ENCODE data around the gene ZMPSTE24. TPM values are rescaled to one million over a fixed set of nuclear protein-coding genes. Genes with fewer than 3 reads are reported as not detected.

The ZMPSTE24 gene
- total and polyA plus RNA-seq, 10 of the 15 experiments (the other 5 are each of a cell fraction or from before 2014, with no cell fraction given), result 21.5 to 84.4 (median 43.6) TPM

- DNase-seq (ENCODE audit: low read depth, low spot score) (no peak), FAIRE-seq (no peak), ATAC-seq (peak; percentile 1; the same call in 1 of the 3 replicates)
- in situ Hi-C loops (cut with MboI) (no loop called here), intact Hi-C loops (cut with micrococcal nuclease; ENCODE audit: unreplicated experiment) (loop anchor here (1.0 to 10.0 kb wide), 4 partner anchors 26 to 146 kb away; partner anchors contain the start of gene RLF)
- H2AFZ ChIP-seq (ENCODE audit: control insufficient read depth, low read depth, low read length), result peak overlapping the region; percentile 98
- POLR2A ChIA-PET, result interaction anchor here (0.6 to 3.3 kb wide), 2 partner anchors 16 to 592 kb away, joined by 3 to 16 read pairs; no protein-coding TSS in a partner anchor
- SMC1A ChIA-PET (ENCODE audit: uncharacterized antibody, unreplicated experiment), result interaction anchor here (1.2 to 1.8 kb wide), 3 partner anchors 11 to 40 kb away, joined by 3 to 9 read pairs (median 5); no protein-coding TSS in a partner anchor
- H3K27me3 ChIP-seq (replicated peaks in 1 of 2; ENCODE audit: control insufficient read depth in 2 of 2, insufficient read depth in 2 of 2, low read length in 1 of 2), result no peaks in the 10 kb centered on the region
- RAD21 ChIA-PET (ENCODE audit: unreplicated experiment), result interaction anchor here (1.0 to 2.3 kb wide), 3 partner anchors 15 to 105 kb away, joined by 3 to 6 read pairs (median 6); no protein-coding TSS in a partner anchor
- peak overlapping the region; percentile 84 for H3K4me3 ChIP-seq
- TSS peak; percentile 76 for BruUV-seq (replicated peaks)
- H3K9ac ChIP-seq (ENCODE audit: control insufficient read depth, insufficient read depth, low read length), result peak overlapping the region; percentile 90
- H3K79me2 ChIP-seq (ENCODE audit: control insufficient read depth, insufficient read depth, low read length), result peaks cover 36% of the 10 kb centered on the region
- peaks cover 8% of the 10 kb centered on the region; the same call in 1 of the 2 replicates for H3K4me1 ChIP-seq (ENCODE audit: control insufficient read depth, insufficient read depth, low read length)
- WGBS (ENCODE audit: insufficient coverage, insufficient replicate concordance, low lambda C conversion rate, missing lambda C conversion rate), result under 1% methylated on average over 10 of the region's 10 CpGs
- H4K20me1 ChIP-seq (ENCODE audit: control insufficient read depth, insufficient read depth), result no peaks in the 10 kb centered on the region
- H3K4me2 ChIP-seq (ENCODE audit: control insufficient read depth, insufficient read depth), result peak overlapping the region; percentile 79
- H3K27ac ChIP-seq (ENCODE audit: control insufficient read depth, insufficient read depth), result peak overlapping the region; percentile 76
- H3K9me3 ChIP-seq (replicated peaks; ENCODE audit: control insufficient read depth, insufficient read depth, low read length), result no peaks in the 10 kb centered on the region
- CTCF ChIA-PET, result interaction anchor here (1.0 to 3.8 kb wide), 6 partner anchors 17 to 115 kb away, joined by 3 to 21 read pairs (median 5); no protein-coding TSS in a partner anchor
- H3K36me3 ChIP-seq (ENCODE audit: control insufficient read depth in 2 of 2, insufficient read depth in 2 of 2, low read length in 1 of 2), result peaks cover 0 to 5% of the 10 kb centered on the region in 2 experiments; a peak in 2 of 4 replicates
- no peak for TF ChIP-seq KDM1A (IDR thresholded peaks at IDR 0.05; ENCODE audit: borderline replicate concordance)
- TF ChIP-seq ATF3 (IDR thresholded peaks at IDR 0.05; ENCODE audit: borderline replicate concordance, extremely low read depth, low read depth, low read length), result no peak
- TF ChIP-seq NFYB (IDR thresholded peaks at IDR 0.05; ENCODE audit: insufficient read depth, low read depth, low read length), result no peak
- TF ChIP-seq HSF1 (IDR thresholded peaks at IDR 0.05; ENCODE audit: low read depth, low read length), result no peak
- no peak for TF ChIP-seq GATAD2B (conservative IDR thresholded peaks at IDR 0.05; ENCODE audit: low read depth)
- no peak for TF ChIP-seq DPF2 (IDR thresholded peaks at IDR 0.05)
- no peak for TF ChIP-seq POLR2AphosphoS5 (IDR thresholded peaks at IDR 0.05; ENCODE audit: low read length)
- no peak for TF ChIP-seq SIX5 (IDR thresholded peaks at IDR 0.05; ENCODE audit: low read depth, low read length, severe bottlenecking)
- TF ChIP-seq MXI1 (IDR thresholded peaks at IDR 0.05; ENCODE audit: low read depth, low read length), result no peak
- no peak for TF ChIP-seq STAT3 (IDR thresholded peaks at IDR 0.05; ENCODE audit: low read depth, low read length)
- no peak for TF ChIP-seq E2F8 (IDR thresholded peaks at IDR 0.05; ENCODE audit: low read depth, partially characterized antibody)
- TF ChIP-seq CEBPZ (IDR thresholded peaks at IDR 0.05; ENCODE audit: low read depth, low read length), result no peak
- no peak for TF ChIP-seq BMI1 (IDR thresholded peaks at IDR 0.05; ENCODE audit: borderline replicate concordance)
- no peak for TF ChIP-seq IKZF2 (IDR thresholded peaks at IDR 0.05)
- no peak for TF ChIP-seq SREBF2 (IDR thresholded peaks at IDR 0.05; ENCODE audit: low read length)
- no peak for TF ChIP-seq CREM (IDR thresholded peaks at IDR 0.05; ENCODE audit: low read depth)
- TF ChIP-seq POLR2AphosphoS2 (IDR thresholded peaks at IDR 0.05; ENCODE audit: low read depth, low read length), result no peak
These were observed 371 bp downstream of the ZMPSTE24 start for GRCh38 chr1:40258445-40258769.
